ENCODE measurements around the gene BMERB1.
"Not testable (repeated sequence)": the region's sequence is repeated elsewhere in the genome, so short reads cannot be mapped to it uniquely, and the experiment has no call there.

Gene BMERB1

GRCh38 chr16:15559176-15559575 is 124.8 kb downstream of the BMERB1 start:
- no peak for DNase-seq (ENCODE audit: low read depth in 2 of 2)

- DNase-seq (ENCODE audit: low read depth in 2 of 2): no peak
Observed at GRCh38 chr16:15564604-15565339, 130.4 kb downstream of the BMERB1 start.

- no peak for DNase-seq (ENCODE audit: low read depth in 2 of 2)
Observed at GRCh38 chr16:15566095-15566494, 131.7 kb downstream of the BMERB1 start.

GRCh38 chr16:15567823-15568222 is 133.4 kb downstream of the BMERB1 start:
- no peak for DNase-seq (ENCODE audit: low read depth in 2 of 2)

- DNase-seq (ENCODE audit: low read depth in 2 of 2): not testable (repeated sequence)
Observed at GRCh38 chr16:15570666-15571065, 136.3 kb downstream of the BMERB1 start.

- DNase-seq (ENCODE audit: low read depth in 2 of 2): no peak
Observed at GRCh38 chr16:15571557-15571956, 137.2 kb downstream of the BMERB1 start.

- no peak for DNase-seq (ENCODE audit: low read depth in 2 of 2)
Observed at GRCh38 chr16:15572329-15573001, 138.1 kb downstream of the BMERB1 start.

- no peak for DNase-seq (ENCODE audit: low read depth in 2 of 2)
Observed at GRCh38 chr16:15573274-15573895, 139.0 kb downstream of the BMERB1 start.

GRCh38 chr16:15573896-15574613 is 139.7 kb downstream of the BMERB1 start:
- DNase-seq (ENCODE audit: low read depth in 2 of 2): not testable (repeated sequence)

GRCh38 chr16:15574614-15574948 is 140.2 kb downstream of the BMERB1 start:
- no peak for DNase-seq (ENCODE audit: low read depth in 2 of 2)

- DNase-seq (ENCODE audit: low read depth in 2 of 2): no peak
Observed at GRCh38 chr16:15575293-15576049, 141.1 kb downstream of the BMERB1 start.

- DNase-seq (ENCODE audit: low read depth in 2 of 2): no peak
Observed at GRCh38 chr16:15576960-15577958, 142.9 kb downstream of the BMERB1 start.

GRCh38 chr16:15578824-15579223 is 144.4 kb downstream of the BMERB1 start:
- DNase-seq (ENCODE audit: low read depth in 2 of 2): no peak

GRCh38 chr16:15581127-15581815 is 146.9 kb downstream of the BMERB1 start:
- DNase-seq (ENCODE audit: low read depth in 2 of 2): no peak

- no peak for DNase-seq (ENCODE audit: low read depth in 2 of 2)
Observed at GRCh38 chr16:15583526-15583925, 149.1 kb downstream of the BMERB1 start.

- DNase-seq (ENCODE audit: low read depth in 2 of 2): no peak
Observed at GRCh38 chr16:15585956-15586355, 151.6 kb downstream of the BMERB1 start.

GRCh38 chr16:15586716-15587115 is 152.3 kb downstream of the BMERB1 start:
- DNase-seq (ENCODE audit: low read depth in 2 of 2): no peak

- DNase-seq (ENCODE audit: low read depth in 2 of 2): no peak
Observed at GRCh38 chr16:15587152-15587825, 152.9 kb downstream of the BMERB1 start.

- DNase-seq (ENCODE audit: low read depth in 2 of 2): no peak
Observed at GRCh38 chr16:15592324-15592723, 157.9 kb downstream of the BMERB1 start.

Measured in stimulated activated CD8-positive, alpha-beta memory T cell treated with anti-CD3 and anti-CD28 coated beads, Interleukin-2, amount 100 ng/mL, for 1 hour (primary cell).